Measurements from ENCODE around the gene ATP6V1F. TPM values are rescaled to one million over a fixed set of nuclear protein-coding genes. Genes with fewer than 3 reads are reported as not detected.

Gene ATP6V1F
- total RNA-seq, 1 donor from 2014 or later: 69.5 TPM

GRCh38 chr7:128886391-128887168, 23.9 kb downstream of the ATP6V1F start:
- no peak for TF ChIP-seq CTCF (conservative IDR thresholded peaks at IDR 0.05; ENCODE audit: low read depth, low read length)
- H3K4me3 ChIP-seq (ENCODE audit: low read depth, low read length): no peak overlapping the region
- no peak for DNase-seq (ENCODE audit: low read depth)

- no peak for DNase-seq (ENCODE audit: low read depth)
- H3K4me3 ChIP-seq (ENCODE audit: low read depth, low read length): no peak overlapping the region
- TF ChIP-seq CTCF (conservative IDR thresholded peaks at IDR 0.05; ENCODE audit: low read depth, low read length): no peak
Measured at GRCh38 chr7:128887169-128888038, 24.7 kb downstream of the ATP6V1F start.

GRCh38 chr7:128888039-128888755, 25.5 kb downstream of the ATP6V1F start:
- no peak overlapping the region for H3K4me3 ChIP-seq (ENCODE audit: low read depth, low read length)
- DNase-seq (ENCODE audit: low read depth): no peak
- TF ChIP-seq CTCF (conservative IDR thresholded peaks at IDR 0.05; ENCODE audit: low read depth, low read length): no peak

- H3K4me3 ChIP-seq (ENCODE audit: low read depth, low read length): no peak overlapping the region
- DNase-seq (ENCODE audit: low read depth): no peak
- TF ChIP-seq CTCF (conservative IDR thresholded peaks at IDR 0.05; ENCODE audit: low read depth, low read length): no peak
Measured at GRCh38 chr7:128888756-128889095, 26.1 kb downstream of the ATP6V1F start.

GRCh38 chr7:128889121-128889520, 26.5 kb downstream of the ATP6V1F start:
- H3K4me3 ChIP-seq (ENCODE audit: low read depth, low read length): no peak overlapping the region
- no peak for DNase-seq (ENCODE audit: low read depth)
- TF ChIP-seq CTCF (conservative IDR thresholded peaks at IDR 0.05; ENCODE audit: low read depth, low read length): no peak

GRCh38 chr7:128890306-128891109, 27.9 kb downstream of the ATP6V1F start:
- no peak overlapping the region for H3K4me3 ChIP-seq (ENCODE audit: low read depth, low read length)
- no peak for DNase-seq (ENCODE audit: low read depth)
- TF ChIP-seq CTCF (conservative IDR thresholded peaks at IDR 0.05; ENCODE audit: low read depth, low read length): no peak
